ENCODE results near the gene FAM83E. TPM values are rescaled to one million over a fixed set of nuclear protein-coding genes. Genes with fewer than 3 reads are reported as not detected.

The FAM83E gene
- total and polyA plus RNA-seq, 10 of the 15 experiments (the other 5 are each of a cell fraction or from before 2014, with no cell fraction given), result 0.14 to 2.5 (median 0.33) TPM; not detected in 4

DNA sequence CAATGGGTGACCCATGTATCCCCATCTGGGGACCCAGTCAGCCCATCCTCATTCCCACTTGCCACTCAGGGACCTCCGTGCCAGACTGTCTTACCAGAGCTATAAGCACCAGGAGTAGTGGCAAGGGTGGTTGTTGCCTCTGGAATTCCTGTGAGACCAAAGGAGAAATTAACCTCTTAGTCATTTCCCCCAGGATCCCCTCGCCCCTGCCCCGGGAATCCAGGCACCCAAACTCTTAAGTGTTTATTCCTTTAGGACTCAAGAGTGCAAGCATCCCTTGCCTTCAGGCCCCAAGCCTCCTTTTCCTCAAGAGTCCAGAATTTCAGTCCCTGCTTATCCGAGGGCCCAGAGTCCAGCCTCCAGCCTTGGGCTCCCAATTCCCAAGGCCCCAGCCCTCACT lies 48.8 kb upstream of the FAM83E start:
- ChIA-PET POLR2A (no interaction called here), CTCF (interaction anchor here (3.6 kb wide), 1 partner anchor 11 kb away, joined by 20 read pairs; no protein-coding TSS in a partner anchor), RAD21 (ENCODE audit: unreplicated experiment) (interaction anchor here (1.0 kb wide), 1 partner anchor 13 kb away, joined by 3 read pairs; no protein-coding TSS in a partner anchor), SMC1A (ENCODE audit: uncharacterized antibody, unreplicated experiment) (no interaction called here)
- no peak overlapping the region for H3K27ac ChIP-seq (ENCODE audit: control insufficient read depth, insufficient read depth)
- BruUV-seq (replicated peaks), result no TSS peak
- peaks cover 9% of the 10 kb centered on the region for H3K4me1 ChIP-seq (ENCODE audit: control insufficient read depth, insufficient read depth, low read length)
- DNase-seq (ENCODE audit: low read depth, low spot score) (no peak), ATAC-seq (no peak), FAIRE-seq (no peak)
- intact Hi-C loops (cut with micrococcal nuclease; ENCODE audit: unreplicated experiment), result loop anchor here (5.0 kb wide), 1 partner anchor 119 kb away; no protein-coding TSS in a partner anchor
- no peaks in the 10 kb centered on the region for H4K20me1 ChIP-seq (ENCODE audit: control insufficient read depth, insufficient read depth)
- in situ Hi-C loops (cut with MboI), result no loop called here
- H3K9me3 ChIP-seq (replicated peaks; ENCODE audit: control insufficient read depth, insufficient read depth, low read length), result no peaks in the 10 kb centered on the region; the same call in 2 of the 3 replicates
- no peak overlapping the region for H2AFZ ChIP-seq (ENCODE audit: control insufficient read depth, low read depth, low read length)
- no peaks in the 10 kb centered on the region for H3K27me3 ChIP-seq (replicated peaks in 1 of 2; ENCODE audit: control insufficient read depth in 2 of 2, insufficient read depth in 2 of 2, low read length in 1 of 2)
- no peaks in the 10 kb centered on the region for H3K79me2 ChIP-seq (ENCODE audit: control insufficient read depth, insufficient read depth, low read length)
- no peak overlapping the region for H3K4me3 ChIP-seq
- H3K9ac ChIP-seq (ENCODE audit: control insufficient read depth, insufficient read depth, low read length), result no peak overlapping the region
- WGBS (ENCODE audit: insufficient coverage, insufficient replicate concordance, low lambda C conversion rate, missing lambda C conversion rate), result 33% methylated on average over 4 of the region's 4 CpGs
- no peaks in the 10 kb centered on the region for H3K36me3 ChIP-seq (ENCODE audit: control insufficient read depth in 2 of 2, insufficient read depth in 2 of 2, low read length in 1 of 2)
- no peak overlapping the region for H3K4me2 ChIP-seq (ENCODE audit: control insufficient read depth, insufficient read depth)
- TF ChIP-seq ATF7 (IDR thresholded peaks at IDR 0.05; ENCODE audit: low read depth) (no peak), BCLAF1 (IDR thresholded peaks at IDR 0.05) (no peak), TCF12 (IDR thresholded peaks at IDR 0.05; ENCODE audit: low read depth, low read length) (no peak), JUND (IDR thresholded peaks at IDR 0.05; ENCODE audit: low read depth, low read length) (no peak), YY1 (IDR thresholded peaks at IDR 0.05; ENCODE audit: low read depth, low read length) (no peak), BACH1 (IDR thresholded peaks at IDR 0.05; ENCODE audit: borderline replicate concordance) (no peak), USF1 (IDR thresholded peaks at IDR 0.05; ENCODE audit: borderline replicate concordance, extremely low read length, insufficient read depth, low read depth, low read length) (no peak), NFYB (IDR thresholded peaks at IDR 0.05; ENCODE audit: insufficient read depth, low read depth, low read length) (no peak), ZBTB11 (CRISPR knock-in tag; IDR thresholded peaks at IDR 0.05) (no peak), WRNIP1 (IDR thresholded peaks at IDR 0.05; ENCODE audit: borderline replicate concordance, low read depth, low read length) (no peak)
- TF ChIP-seq, protein P1, sequence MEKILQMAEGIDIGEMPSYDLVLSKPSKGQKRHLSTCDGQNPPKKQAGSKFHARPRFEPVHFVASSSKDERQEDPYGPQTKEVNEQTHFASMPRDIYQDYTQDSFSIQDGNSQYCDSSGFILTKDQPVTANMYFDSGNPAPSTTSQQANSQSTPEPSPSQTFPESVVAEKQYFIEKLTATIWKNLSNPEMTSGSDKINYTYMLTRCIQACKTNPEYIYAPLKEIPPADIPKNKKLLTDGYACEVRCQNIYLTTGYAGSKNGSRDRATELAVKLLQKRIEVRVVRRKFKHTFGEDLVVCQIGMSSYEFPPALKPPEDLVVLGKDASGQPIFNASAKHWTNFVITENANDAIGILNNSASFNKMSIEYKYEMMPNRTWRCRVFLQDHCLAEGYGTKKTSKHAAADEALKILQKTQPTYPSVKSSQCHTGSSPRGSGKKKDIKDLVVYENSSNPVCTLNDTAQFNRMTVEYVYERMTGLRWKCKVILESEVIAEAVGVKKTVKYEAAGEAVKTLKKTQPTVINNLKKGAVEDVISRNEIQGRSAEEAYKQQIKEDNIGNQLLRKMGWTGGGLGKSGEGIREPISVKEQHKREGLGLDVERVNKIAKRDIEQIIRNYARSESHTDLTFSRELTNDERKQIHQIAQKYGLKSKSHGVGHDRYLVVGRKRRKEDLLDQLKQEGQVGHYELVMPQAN (conservative IDR thresholded peaks at IDR 0.05), result no peak
- TF ChIP-seq, protein P2, sequence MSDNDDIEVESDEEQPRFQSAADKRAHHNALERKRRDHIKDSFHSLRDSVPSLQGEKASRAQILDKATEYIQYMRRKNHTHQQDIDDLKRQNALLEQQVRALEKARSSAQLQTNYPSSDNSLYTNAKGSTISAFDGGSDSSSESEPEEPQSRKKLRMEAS (IDR thresholded peaks at IDR 0.05; ENCODE audit: low read depth, low read length), result no peak

All from GM12878 (cell line).